HCT116 (cell line): ENCODE measurements around the gene ADRA1B. TPM values are rescaled to one million over a fixed set of nuclear protein-coding genes. Genes with fewer than 3 reads are reported as not detected.

ENCODE experiments used
- ATAC-seq: fragments of 200-7000 bp; cut with Tn5 transposase; 2 replicates; pipeline ENCODE4 v1.9.1; 2020; ENCODE audit warnings: mild to moderate bottlenecking, moderate library complexity
- BruUV-seq: library from RNA; stranded (reverse); fragments of 400-500 nt; replicated peaks from 2 replicates; lab custom pipeline; 2021; lab: Mats Ljungman, UMichigan
- CTCF ChIA-PET: fragments of 300-600 bp; sonication (Branson Sonifier 250); formaldehyde crosslinking; loops from one replicate; lab custom pipeline; 2021; ENCODE audit warnings: antibody characterized with exemption; lab: Charles Lee
- POLR2A ChIA-PET: fragments of 300-600, 350-600 bp; sonication (Branson Sonifier 250); formaldehyde crosslinking; loops from one replicate; lab custom pipeline; 2021; ENCODE audit warnings: antibody characterized with exemption; lab: Charles Lee
- RAD21 ChIA-PET, 2 experiments: fragments of 300-600 bp; sonication (Branson Sonifier 250); formaldehyde crosslinking; loops; one replicate each; lab custom pipeline; 2023; ENCODE audit warnings: low total read pairs in 2 of 2; ENCODE audit not compliant: uncharacterized antibody in 2 of 2, unreplicated experiment in 2 of 2, low non-redundant PET in 1 of 2; lab: Charles Lee
- DNase-seq: peaks from one replicate; pipeline ENCODE4 v3.0.0-alpha.2; 2010; ENCODE audit warnings: low read depth, low spot score
- H2AFZ ChIP-seq: fragments of 200-600 bp; shearing (Covaris generic), sonication (generic); 2 replicates; pipeline ENCODE4 v1.6.1; 2017; ENCODE audit warnings: low read depth, mixed run types, mixed read lengths, antibody characterized with exemption, low read length; ENCODE audit not compliant: poor library complexity, severe bottlenecking
- H3K27ac ChIP-seq: 2 replicates; pipeline ENCODE4 v1.5.1; 2012; ENCODE audit warnings: low read depth, low read length
- H3K27me3 ChIP-seq: fragments of 200-600 bp; sonication (generic); 2 replicates; pipeline ENCODE4 v1.6.1; 2016; ENCODE audit warnings: mixed run types, low read length, mixed read lengths; ENCODE audit not compliant: insufficient read depth
- H3K36me3 ChIP-seq, 2 experiments: fragments of 200-500 bp in 1 of 2; fragments of 200-600 bp in 1 of 2; sonication (Bioruptor generic) in 1 of 2; sonication (generic) in 1 of 2; 2 replicates each; pipeline versions ENCODE4 v1.5.1 to v1.6.1; 2014 to 2016; ENCODE audit warnings: low read length in 2 of 2, inconsistent platforms in 1 of 2, mixed read lengths in 1 of 2, mixed run types in 1 of 2; ENCODE audit not compliant: insufficient read depth in 2 of 2, control insufficient read depth in 1 of 2
- H3K4me1 ChIP-seq, 2 experiments: fragments of 200-600 bp in 1 of 2; sonication (generic) in 1 of 2; 2 replicates each; pipeline versions ENCODE4 v1.5.1 to v1.6.1; 2012 to 2017; ENCODE audit warnings: low read length in 2 of 2, inconsistent platforms in 1 of 2, mild to moderate bottlenecking in 1 of 2, mixed read lengths in 1 of 2, mixed run types in 1 of 2, moderate library complexity in 1 of 2; ENCODE audit not compliant: insufficient read depth in 2 of 2, control insufficient read depth in 1 of 2
- H3K4me2 ChIP-seq: fragments of 200-600 bp; sonication (generic); 2 replicates; pipeline ENCODE4 v1.6.1; 2017; ENCODE audit warnings: mixed run types, low read length, mixed read lengths
- H3K4me3 ChIP-seq, 2 experiments: fragments of 200-600 bp in 1 of 2; sonication (generic) in 1 of 2; replicated peaks in 1 of 2; 2 replicates each; pipeline ENCODE4 v1.5.1; 2011 to 2016; ENCODE audit warnings: low read length in 2 of 2, control low read depth in 1 of 2, low read depth in 1 of 2, mild to moderate bottlenecking in 1 of 2, mixed read lengths in 1 of 2, mixed run types in 1 of 2
- H3K79me2 ChIP-seq: fragments of 200-600 bp; sonication (generic); 2 replicates; pipeline ENCODE4 v1.6.1; 2017; ENCODE audit warnings: mild to moderate bottlenecking, mixed run types, low read length, moderate library complexity, mixed read lengths; ENCODE audit not compliant: insufficient read depth
- H3K9ac ChIP-seq: fragments of 200-600 bp; sonication (generic); 2 replicates; pipeline ENCODE4 v1.6.1; 2016; ENCODE audit warnings: low read length, mixed read lengths
- H3K9me2 ChIP-seq: fragments of 200-600 bp; sonication (generic), shearing (Covaris generic); 2 replicates; pipeline ENCODE4 v1.6.1; 2017; ENCODE audit warnings: mixed run types, mild to moderate bottlenecking, moderate library complexity; ENCODE audit not compliant: insufficient read depth
- H3K9me3 ChIP-seq, 2 experiments: fragments of 200-500 bp in 1 of 2; fragments of 200-600 bp in 1 of 2; sonication (Bioruptor generic) in 1 of 2; sonication (generic) in 1 of 2; 2 replicates each; pipeline ENCODE4 v1.6.1; 2014 to 2017; ENCODE audit warnings: low read length in 2 of 2, mixed read lengths in 2 of 2, inconsistent platforms in 1 of 2, low read depth in 1 of 2, mild to moderate bottlenecking in 1 of 2, mixed run types in 1 of 2, moderate library complexity in 1 of 2; ENCODE audit not compliant: control insufficient read depth in 1 of 2, insufficient read depth in 1 of 2
- H4K20me1 ChIP-seq: fragments of 200-600 bp; sonication (generic), shearing (Covaris generic); 2 replicates; pipeline ENCODE4 v1.6.1; 2017; ENCODE audit warnings: mixed run types, mild to moderate bottlenecking, moderate library complexity; ENCODE audit not compliant: insufficient read depth
- ATF3 ChIP-seq: IDR thresholded peaks from 2 replicates; pipeline ENCODE4 v1.6.1; 2012
- CBX3 ChIP-seq: IDR thresholded peaks from 2 replicates; pipeline ENCODE4 v1.6.1; 2012; ENCODE audit warnings: low read depth
- CEBPB ChIP-seq: IDR thresholded peaks from 2 replicates; pipeline ENCODE4 v1.6.1; 2012; ENCODE audit warnings: low read depth
- CTCF ChIP-seq, 3 experiments: fragments of 200-600 bp in 1 of 3; sonication (generic) in 1 of 3; IDR thresholded peaks in 2 of 3; conservative IDR thresholded peaks in 1 of 3; 2 replicates each; pipeline ENCODE4 v1.5.1; 2012 to 2017; ENCODE audit warnings: low read depth in 2 of 3, low read length in 2 of 3, antibody characterized with exemption in 1 of 3, borderline replicate concordance in 1 of 3, control low read depth in 1 of 3, mild to moderate bottlenecking in 1 of 3, mixed read lengths in 1 of 3, mixed run types in 1 of 3, moderate library complexity in 1 of 3; ENCODE audit not compliant: insufficient read depth in 1 of 3
- EGR1 ChIP-seq: IDR thresholded peaks from 2 replicates; pipeline ENCODE4 v1.6.1; 2012; ENCODE audit warnings: low read depth
- ELF1 ChIP-seq: IDR thresholded peaks from 2 replicates; pipeline ENCODE4 v1.6.1; 2012; ENCODE audit warnings: low read depth, borderline replicate concordance
- EZH2 ChIP-seq: fragments of 200-600 bp; sonication (generic); IDR thresholded peaks from 2 replicates; pipeline ENCODE4 v1.6.1; 2017; ENCODE audit warnings: antibody characterized with exemption, mixed run types
- EZH2phosphoT487 ChIP-seq: fragments of 200-600 bp; IDR thresholded peaks from 2 replicates; pipeline ENCODE4 v1.6.1; 2018; ENCODE audit warnings: antibody characterized with exemption, borderline replicate concordance
- FOSL1 ChIP-seq: IDR thresholded peaks from 2 replicates; pipeline ENCODE4 v1.6.1; 2012; ENCODE audit warnings: low read depth
- JUND ChIP-seq: IDR thresholded peaks from 2 replicates; pipeline ENCODE4 v1.6.1; 2012
- MAX ChIP-seq: IDR thresholded peaks from 2 replicates; pipeline ENCODE4 v1.6.1; 2012
- POLR2A ChIP-seq: IDR thresholded peaks from 2 replicates; pipeline ENCODE4 v1.7.0; 2011; ENCODE audit warnings: borderline replicate concordance; ENCODE audit not compliant: insufficient read depth, insufficient read length; ENCODE audit errors: extremely low read depth
- RAD21 ChIP-seq: IDR thresholded peaks from 2 replicates; pipeline ENCODE4 v1.6.1; 2012; ENCODE audit warnings: low read depth, mild to moderate bottlenecking
- REST ChIP-seq: IDR thresholded peaks from 2 replicates; pipeline ENCODE4 v1.6.1; 2012; ENCODE audit warnings: low read depth
- SIN3A ChIP-seq: IDR thresholded peaks from 2 replicates; pipeline ENCODE4 v1.6.1; 2012; ENCODE audit warnings: low read depth
- SP1 ChIP-seq: IDR thresholded peaks from 2 replicates; pipeline ENCODE4 v1.6.1; 2012; ENCODE audit warnings: low read depth
- YY1 ChIP-seq: IDR thresholded peaks from 2 replicates; pipeline ENCODE4 v1.6.1; 2011; ENCODE audit warnings: low read length, low read depth, moderate library complexity, mild to moderate bottlenecking; ENCODE audit not compliant: insufficient replicate concordance; ENCODE audit errors: extremely low read depth
- ZBTB33 ChIP-seq: IDR thresholded peaks from 2 replicates; pipeline ENCODE4 v1.6.1; 2011; ENCODE audit warnings: mild to moderate bottlenecking, low read length, moderate library complexity; ENCODE audit not compliant: insufficient replicate concordance; ENCODE audit errors: extremely low read depth
- ZNF274 ChIP-seq: fragments of 200-500 bp; sonication (Bioruptor generic); IDR thresholded peaks from 2 replicates; pipeline ENCODE4 v1.6.1; 2014; ENCODE audit warnings: mild to moderate bottlenecking, low read depth, low read length, inconsistent platforms
- intact Hi-C: fragments of 100-400 bp; cut with micrococcal nuclease; formaldehyde crosslinking; loops from 2 replicates; pipeline ENCODE4 v1.10.0; 2022
- total RNA-seq: library from RNA; stranded (reverse); gene quantifications from one replicate; pipeline ENCODE4 v1.2.1, GENCODE V29; 2021; ENCODE audit not compliant: unreplicated experiment

Gene ADRA1B
- total RNA-seq, 1 experiment from 2014 or later: not detected

- ChIA-PET RAD21 (no interaction called here), POLR2A (interaction anchor here (0.6 kb wide), 1 partner anchor 217 kb away, joined by 4 read pairs; no protein-coding TSS in a partner anchor), CTCF (no interaction called here)
- Histone ChIP-seq H3K27me3 (no peaks in the 10 kb centered on the region), H3K9me3 (no peaks in the 10 kb centered on the region), H4K20me1 (no peaks in the 10 kb centered on the region), H3K9me2 (no peaks in the 10 kb centered on the region), H3K4me1 (peaks cover 0 to 28% of the 10 kb centered on the region in 2 experiments; a peak in 2 of 4 replicates), H3K4me3 (no peak overlapping the region), H3K79me2 (no peaks in the 10 kb centered on the region), H3K9ac (no peak overlapping the region), H3K4me2 (no peak overlapping the region), H3K27ac (no peak overlapping the region), H2AFZ (no peak overlapping the region), H3K36me3 (no peaks in the 10 kb centered on the region)
- no peak for ATAC-seq
- no peak for TF ChIP-seq CEBPB
- TF ChIP-seq SIN3A: no peak
- no peak for TF ChIP-seq MAX
- no peak for TF ChIP-seq ZBTB33
- TF ChIP-seq CTCF (IDR thresholded peaks at IDR 0.05 in 2 of 3, conservative IDR thresholded peaks at IDR 0.05 in 1 of 3; ENCODE audit: borderline replicate concordance in 1 of 3, insufficient read depth in 1 of 3, low read depth in 2 of 3, low read length in 2 of 3): no peak
- TF ChIP-seq SP1: no peak
- TF ChIP-seq REST: no peak
- TF ChIP-seq JUND: no peak
- TF ChIP-seq ELF1: no peak
- no peak for TF ChIP-seq FOSL1
- TF ChIP-seq YY1: no peak
- TF ChIP-seq ZNF274: no peak
- no peak for TF ChIP-seq CBX3
- TF ChIP-seq EZH2: no peak
- TF ChIP-seq ATF3: no peak
- no peak for TF ChIP-seq POLR2A
- TF ChIP-seq EGR1: no peak
- no peak for TF ChIP-seq EZH2phosphoT487
- TF ChIP-seq RAD21: no peak
- no TSS peak for BruUV-seq
- no peak for DNase-seq
- intact Hi-C loops: no loop called here
Observed at GRCh38 chr5:159972538-159973362, 56.5 kb downstream of the ADRA1B start.
